H9 (cell line): ENCODE measurements around the gene INPP5F. TPM values are rescaled to one million over a fixed set of nuclear protein-coding genes. Genes with fewer than 3 reads are reported as not detected.

Experiments
- DNase-seq: peaks from one replicate; pipeline ENCODE4 v3.0.0-alpha.2; 2017
- H2AFZ ChIP-seq: one replicate; pipeline ENCODE4 v1.6.1; 2013; ENCODE audit warnings: mild to moderate bottlenecking, low read length, control low read depth, moderate library complexity
- H2AK5ac ChIP-seq: 2 replicates; pipeline ENCODE4 v1.6.1; 2013; ENCODE audit warnings: low read length, control low read depth, mixed read lengths; ENCODE audit not compliant: insufficient read length
- H2BK120ac ChIP-seq: one replicate; pipeline ENCODE4 v1.6.1; 2013; ENCODE audit warnings: low read depth, mild to moderate bottlenecking, low read length, control low read depth, inconsistent platforms; ENCODE audit not compliant: poor library complexity, severe bottlenecking
- H2BK12ac ChIP-seq: 2 replicates; pipeline ENCODE4 v1.6.1; 2013; ENCODE audit warnings: low read length, control low read depth, mixed read lengths, low read depth; ENCODE audit not compliant: insufficient read length
- H2BK15ac ChIP-seq: 2 replicates; pipeline ENCODE4 v1.6.1; 2013; ENCODE audit warnings: low read depth, low read length, control low read depth
- H2BK20ac ChIP-seq: one replicate; pipeline ENCODE4 v1.6.1; 2013; ENCODE audit warnings: low read depth, mild to moderate bottlenecking, low read length, control low read depth, inconsistent platforms; ENCODE audit not compliant: poor library complexity, severe bottlenecking
- H2BK5ac ChIP-seq: 2 replicates; pipeline ENCODE4 v1.6.1; 2013; ENCODE audit warnings: low read length, control low read depth, mixed read lengths; ENCODE audit not compliant: insufficient read length
- H3K14ac ChIP-seq: 2 replicates; pipeline ENCODE4 v1.6.1; 2013; ENCODE audit warnings: low read length, control low read depth; ENCODE audit not compliant: insufficient read depth
- H3K18ac ChIP-seq: 2 replicates; pipeline ENCODE4 v1.6.1; 2013; ENCODE audit warnings: low read depth, mild to moderate bottlenecking, mixed read lengths, low read length, control low read depth; ENCODE audit not compliant: insufficient read length
- H3K23ac ChIP-seq: 2 replicates; pipeline ENCODE4 v1.6.1; 2013; ENCODE audit warnings: low read length, control low read depth, mixed read lengths, low read depth; ENCODE audit not compliant: insufficient read length
- H3K23me2 ChIP-seq: 2 replicates; pipeline ENCODE4 v1.6.1; 2013; ENCODE audit warnings: low read depth, mild to moderate bottlenecking, mixed read lengths, low read length, control low read depth; ENCODE audit not compliant: insufficient read length, poor library complexity, severe bottlenecking
- H3K27ac ChIP-seq: 2 replicates; pipeline ENCODE4 v1.5.1; 2013; ENCODE audit warnings: low read length, control low read depth, mixed read lengths, low read depth; ENCODE audit not compliant: insufficient read length
- H3K27me3 ChIP-seq: 2 replicates; pipeline ENCODE4 v1.6.1; 2013; ENCODE audit warnings: low read length, control low read depth, inconsistent platforms; ENCODE audit not compliant: insufficient read depth
- H3K4ac ChIP-seq: 2 replicates; pipeline ENCODE4 v1.6.1; 2013; ENCODE audit warnings: low read depth, mild to moderate bottlenecking, control low read depth, inconsistent platforms, low read length, moderate library complexity
- H3K4me1 ChIP-seq: 2 replicates; pipeline ENCODE4 v1.6.1; 2013; ENCODE audit warnings: low read length, control low read depth, inconsistent platforms; ENCODE audit not compliant: insufficient read depth
- H3K4me2 ChIP-seq: 2 replicates; pipeline ENCODE4 v1.6.1; 2013; ENCODE audit warnings: low read length, control low read depth, mixed read lengths; ENCODE audit not compliant: insufficient read length, insufficient read depth
- H3K56ac ChIP-seq: 2 replicates; pipeline ENCODE4 v1.6.1; 2013; ENCODE audit warnings: low read depth, mild to moderate bottlenecking, mixed read lengths, low read length, control low read depth; ENCODE audit not compliant: insufficient read length
- H3K79me1 ChIP-seq: 2 replicates; pipeline ENCODE4 v1.6.1; 2013; ENCODE audit warnings: low read depth, mild to moderate bottlenecking, moderate library complexity, low read length, control low read depth, inconsistent platforms; ENCODE audit not compliant: insufficient read depth, poor library complexity, severe bottlenecking
- H3K79me2 ChIP-seq: 2 replicates; pipeline ENCODE4 v1.6.1; 2013; ENCODE audit warnings: low read length, control low read depth, inconsistent platforms; ENCODE audit not compliant: insufficient read depth
- H3K9ac ChIP-seq: 2 replicates; pipeline ENCODE4 v1.6.1; 2013; ENCODE audit warnings: low read length, control low read depth, mixed read lengths; ENCODE audit not compliant: insufficient read length; ENCODE audit errors: extremely low read depth
- H3K9me3 ChIP-seq: one replicate; pipeline ENCODE4 v1.6.1; 2013; ENCODE audit warnings: low read depth, low read length, inconsistent platforms; ENCODE audit not compliant: control insufficient read depth
- H3T11ph ChIP-seq: one replicate; pipeline ENCODE4 v1.6.1; 2013; ENCODE audit warnings: mild to moderate bottlenecking, low read length, control low read depth, inconsistent platforms
- H4K20me1 ChIP-seq: one replicate; pipeline ENCODE4 v1.6.1; 2013; ENCODE audit not compliant: control insufficient read depth, insufficient read length, insufficient read depth
- H4K5ac ChIP-seq: 2 replicates; pipeline ENCODE4 v1.6.1; 2013; ENCODE audit warnings: low read depth, mild to moderate bottlenecking, mixed read lengths, low read length, control low read depth; ENCODE audit not compliant: insufficient read length
- H4K8ac ChIP-seq: replicated peaks from 2 replicates; pipeline ENCODE4 v1.6.1; 2013; ENCODE audit warnings: low read length, control low read depth, mixed read lengths, low read depth; ENCODE audit not compliant: insufficient read length
- H4K91ac ChIP-seq: 2 replicates; pipeline ENCODE4 v1.6.1; 2013; ENCODE audit warnings: low read depth, mild to moderate bottlenecking, moderate library complexity, mixed read lengths, low read length, control low read depth; ENCODE audit not compliant: insufficient read length
- H3K27ac Mint-ChIP-seq, 3 experiments: 2 replicates in 2 of 3; 3 replicates in 1 of 3; pipeline ENCODE4 v1.8.0; 2020 to 2021; ENCODE audit warnings: mixed read lengths in 3 of 3, mild to moderate bottlenecking in 1 of 3, moderate library complexity in 1 of 3
- H3K27me3 Mint-ChIP-seq: 2 replicates; pipeline ENCODE4 v1.8.0; 2021; ENCODE audit warnings: low read depth, mild to moderate bottlenecking, moderate library complexity, mixed read lengths
- H3K36me3 Mint-ChIP-seq, 3 experiments: 2 replicates in 2 of 3; 3 replicates in 1 of 3; pipeline ENCODE4 v1.8.0; 2020 to 2021; ENCODE audit warnings: low read depth in 3 of 3, mixed read lengths in 3 of 3; ENCODE audit not compliant: insufficient read depth in 1 of 3
- H3K4me1 Mint-ChIP-seq, 2 experiments: 2 replicates each; pipeline ENCODE4 v1.8.0; 2020; ENCODE audit warnings: mixed read lengths in 2 of 2
- H3K4me3 Mint-ChIP-seq, 2 experiments: 2 replicates in 1 of 2; 3 replicates in 1 of 2; pipeline ENCODE4 v1.8.0; 2020 to 2021; ENCODE audit warnings: mild to moderate bottlenecking in 2 of 2, mixed read lengths in 2 of 2, moderate library complexity in 1 of 2
- H3K9me3 Mint-ChIP-seq, 2 experiments: 2 replicates in 1 of 2; 3 replicates in 1 of 2; pipeline ENCODE4 v1.8.0; 2020; ENCODE audit warnings: mild to moderate bottlenecking in 2 of 2, mixed read lengths in 2 of 2, moderate library complexity in 1 of 2
- CTCF ChIP-seq: fragments of 200-600 bp; sonication (generic); conservative IDR thresholded peaks from 3 replicates; pipeline ENCODE4 v1.8.0; 2021; ENCODE audit warnings: antibody characterized with exemption, mild to moderate bottlenecking
- WGBS: extraction: QIAGEN DNeasy Blood & Tissue Kit; methylation state at CpG from one replicate; pipeline ENCODE4 v1.1.7; 2013; ENCODE audit warnings: missing lambda C conversion rate, low lambda C conversion rate, mixed read lengths; ENCODE audit not compliant: insufficient read length; ENCODE audit errors: extremely low coverage; 5-methylcytosine and 5-hydroxymethylcytosine counted together
- total RNA-seq: library from RNA; stranded (reverse); gene quantifications from 2 replicates; pipeline ENCODE4 v1.2.1, GENCODE V29; 2021

INPP5F gene
- total RNA-seq, 1 experiment from 2014 or later: 108 TPM

- H3K27ac ChIP-seq: no peak overlapping the region
- H4K5ac ChIP-seq: no peak overlapping the region
- H3K4ac ChIP-seq: no peak overlapping the region
- no peak overlapping the region for H2BK120ac ChIP-seq
- peaks cover 49% of the 10 kb centered on the region for H3K79me2 ChIP-seq
- peaks cover 5% of the 10 kb centered on the region for H3K79me1 ChIP-seq
- no peak overlapping the region for H3K9ac ChIP-seq
- no peak overlapping the region for H3T11ph ChIP-seq
- Mint-ChIP-seq H3K4me1 (peaks cover 24 to 27% of the 10 kb centered on the region in 2 experiments), H3K27ac (no peak overlapping the region), H3K27me3 (no peaks in the 10 kb centered on the region), H3K36me3 (peaks cover 26 to 33% (median 27%) of the 10 kb centered on the region in 3 experiments), H3K9me3 (peaks cover 14 to 16% of the 10 kb centered on the region in 2 experiments), H3K4me3 (no peak overlapping the region)
- H3K14ac ChIP-seq: no peak overlapping the region
- no peak overlapping the region for H3K56ac ChIP-seq
- WGBS: no CpG with 5 or more reads among the region's 6 CpGs
- no peak for TF ChIP-seq CTCF
- H3K4me1 ChIP-seq: peaks cover 2% of the 10 kb centered on the region; the same call in 1 of the 2 replicates
- H2BK20ac ChIP-seq: no peak overlapping the region
- no peak overlapping the region for H2AFZ ChIP-seq
- H3K27me3 ChIP-seq: no peaks in the 10 kb centered on the region
- H4K20me1 ChIP-seq: no peaks in the 10 kb centered on the region
- H2BK15ac ChIP-seq: no peak overlapping the region
- no peak overlapping the region for H3K23ac ChIP-seq
- no peak overlapping the region for H2BK12ac ChIP-seq
- H2BK5ac ChIP-seq: no peak overlapping the region
- DNase-seq: no peak
- no peak overlapping the region for H3K4me2 ChIP-seq
- no peak overlapping the region for H3K18ac ChIP-seq
- H3K23me2 ChIP-seq: no peaks in the 10 kb centered on the region
- H3K9me3 ChIP-seq: no peaks in the 10 kb centered on the region
- H2AK5ac ChIP-seq: no peak overlapping the region
- H4K8ac ChIP-seq: no peak overlapping the region
- no peak overlapping the region for H4K91ac ChIP-seq
Observed at GRCh38 chr10:119865699-119866240, 139.9 kb downstream of the INPP5F start.
